NCI-H2227 (cell line): ENCODE data around the gene UBA6.
A peak's percentile ranks its signal among the peaks of the same experiment; 100 is the strongest.
"Not testable (repeated sequence)": the region's sequence is repeated elsewhere in the genome, so short reads cannot be mapped to it uniquely, and the experiment has no call there.

Source experiments
- DNase-seq: peaks from one replicate; lab custom pipeline; 2025; ENCODE audit not compliant: unreplicated experiment; lab: John Stamatoyannopoulos, UW

UBA6 gene

GRCh38 chr4:67714248-67714583, 13.3 kb upstream of the UBA6 start:
- DNase-seq: no peak

- no peak for DNase-seq
These were observed 12.7 kb upstream of the UBA6 start for GRCh38 chr4:67713529-67714247.

- DNase-seq: peak; percentile 2
These were observed 11.9 kb upstream of the UBA6 start for GRCh38 chr4:67712650-67713528.

GRCh38 chr4:67712000-67712625, 11.2 kb upstream of the UBA6 start:
- no peak for DNase-seq

- DNase-seq: not testable (repeated sequence)
These were observed 5.7 kb upstream of the UBA6 start for GRCh38 chr4:67706682-67707081.

- no peak for DNase-seq
These were observed 3.9 kb upstream of the UBA6 start for GRCh38 chr4:67704843-67705242.

GRCh38 chr4:67702166-67702565, 1.2 kb upstream of the UBA6 start:
- peak; percentile 2 for DNase-seq

- DNase-seq: peak; percentile 41
These were observed 529 bp upstream of the UBA6 start for GRCh38 chr4:67701517-67701850.

GRCh38 chr4:67700116-67700737, 728 bp downstream of the UBA6 start:
- no peak for DNase-seq

- DNase-seq: no peak
These were observed 1.4 kb downstream of the UBA6 start for GRCh38 chr4:67699603-67700002.

GRCh38 chr4:67697860-67698687, 2.9 kb downstream of the UBA6 start:
- no peak for DNase-seq

- no peak for DNase-seq
These were observed 4.9 kb downstream of the UBA6 start for GRCh38 chr4:67696061-67696460.

- no peak for DNase-seq
These were observed 6.3 kb downstream of the UBA6 start for GRCh38 chr4:67694662-67695061.

GRCh38 chr4:67691328-67691727, 9.6 kb downstream of the UBA6 start:
- DNase-seq: no peak

- no peak for DNase-seq
These were observed 13.3 kb downstream of the UBA6 start for GRCh38 chr4:67687636-67688035.

GRCh38 chr4:67685532-67685859, 15.5 kb downstream of the UBA6 start:
- DNase-seq: no peak

GRCh38 chr4:67684839-67685531, 16.0 kb downstream of the UBA6 start:
- DNase-seq: no peak

GRCh38 chr4:67682266-67682665, 18.7 kb downstream of the UBA6 start:
- no peak for DNase-seq

GRCh38 chr4:67680581-67681222, 20.3 kb downstream of the UBA6 start:
- no peak for DNase-seq

GRCh38 chr4:67678612-67679011, 22.3 kb downstream of the UBA6 start:
- no peak for DNase-seq
